Measurements from ENCODE around the gene AUTS2. TPM values are rescaled to one million over a fixed set of nuclear protein-coding genes. Genes with fewer than 3 reads are reported as not detected.

AUTS2 gene
- 44.4 TPM for polyA plus RNA-seq (2013, experiment 1 of 2; ENCODE audit: insufficient read length)
- polyA plus RNA-seq (2013, experiment 2 of 2; ENCODE audit: insufficient read length) = 37.8 TPM

- peak; percentile 97 for DNase-seq
Observed at GRCh38 chr7:69598081-69598486, at the start of gene AUTS2. AUTS2 (plus strand) TSS chr7:69598475; CDS start chr7:69599654, 1,179 bp downstream.

- DNase-seq = no peak
Observed at GRCh38 chr7:69550991-69551390, 47.3 kb upstream of the AUTS2 start.

GRCh38 chr7:69553190-69553589 is 45.1 kb upstream of the AUTS2 start:
- no peak for DNase-seq

- no peak for DNase-seq
Observed at GRCh38 chr7:69561266-69561960, 36.9 kb upstream of the AUTS2 start.

- DNase-seq = peak; percentile 75
Observed at GRCh38 chr7:69564454-69565417, 33.5 kb upstream of the AUTS2 start.

- no peak for DNase-seq
Observed at GRCh38 chr7:69567800-69568199, 30.5 kb upstream of the AUTS2 start.

- DNase-seq = no peak
Observed at GRCh38 chr7:69568266-69568665, 30.0 kb upstream of the AUTS2 start.

- DNase-seq = no peak
Observed at GRCh38 chr7:69575651-69576050, 22.6 kb upstream of the AUTS2 start.

GRCh38 chr7:69577221-69577620 is 21.1 kb upstream of the AUTS2 start:
- DNase-seq = peak; percentile 39

GRCh38 chr7:69585169-69585568 is 13.1 kb upstream of the AUTS2 start:
- DNase-seq = no peak

- no peak for DNase-seq
Observed at GRCh38 chr7:69586321-69586720, 12.0 kb upstream of the AUTS2 start.

GRCh38 chr7:69588773-69589172 is 9.5 kb upstream of the AUTS2 start:
- DNase-seq = no peak

GRCh38 chr7:69591805-69592204 is 6.5 kb upstream of the AUTS2 start:
- DNase-seq = no peak

- no peak for DNase-seq
Observed at GRCh38 chr7:69593511-69593910, 4.8 kb upstream of the AUTS2 start.

- no peak for DNase-seq
Observed at GRCh38 chr7:69595415-69595814, 2.9 kb upstream of the AUTS2 start.

- no peak for DNase-seq
Observed at GRCh38 chr7:69596056-69596455, 2.2 kb upstream of the AUTS2 start.

GRCh38 chr7:69596723-69597277 is 1.5 kb upstream of the AUTS2 start:
- DNase-seq = no peak

GRCh38 chr7:69597278-69598076 is 798 bp upstream of the AUTS2 start:
- DNase-seq = no peak

- peak; percentile 67 for DNase-seq
Observed at GRCh38 chr7:69598487-69599285, 411 bp downstream of the AUTS2 start.

GRCh38 chr7:69599286-69599954 is 1.1 kb downstream of the AUTS2 start:
- peak; percentile 36 for DNase-seq
